DMS79 treated with DMSO at 0.1 percent for 48 hours (cell line): ENCODE data around the gene NPEPL1.
"Not testable (repeated sequence)": the region's sequence is repeated elsewhere in the genome, so short reads cannot be mapped to it uniquely, and the experiment has no call there.

Experiments used
- DNase-seq: peaks from one replicate; lab custom pipeline; 2025; lab: John Stamatoyannopoulos, UW

NPEPL1 gene

DNA sequence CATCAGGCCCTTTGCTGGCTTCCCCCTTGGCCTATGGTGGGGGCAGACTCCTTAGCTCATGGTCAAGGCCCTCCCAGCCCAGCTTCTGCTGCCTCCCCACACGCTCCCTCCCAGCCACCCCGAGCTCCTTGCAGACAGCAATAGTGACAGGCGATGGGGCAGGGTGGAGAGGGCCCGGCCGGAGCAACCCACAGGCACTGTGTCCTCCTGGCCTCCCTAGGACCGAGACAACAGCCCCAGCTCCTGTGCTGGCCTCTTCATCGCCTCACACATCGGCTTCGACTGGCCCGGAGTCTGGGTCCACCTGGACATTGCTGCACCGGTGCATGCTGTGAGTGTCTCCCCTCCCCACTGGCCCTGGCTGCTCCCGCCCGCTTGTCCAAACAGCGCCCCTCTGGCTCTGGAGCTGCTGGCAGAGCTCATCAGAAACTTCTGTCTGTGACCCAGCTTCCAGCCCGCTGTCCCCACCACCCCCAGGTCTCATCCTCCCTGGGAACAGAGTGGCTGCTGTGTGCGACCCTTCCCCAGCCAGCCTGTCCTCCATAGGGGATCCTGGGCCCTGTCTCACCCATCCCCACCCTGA lies 21.8 kb downstream of the NPEPL1 start:
- DNase-seq, result no peak

DNA sequence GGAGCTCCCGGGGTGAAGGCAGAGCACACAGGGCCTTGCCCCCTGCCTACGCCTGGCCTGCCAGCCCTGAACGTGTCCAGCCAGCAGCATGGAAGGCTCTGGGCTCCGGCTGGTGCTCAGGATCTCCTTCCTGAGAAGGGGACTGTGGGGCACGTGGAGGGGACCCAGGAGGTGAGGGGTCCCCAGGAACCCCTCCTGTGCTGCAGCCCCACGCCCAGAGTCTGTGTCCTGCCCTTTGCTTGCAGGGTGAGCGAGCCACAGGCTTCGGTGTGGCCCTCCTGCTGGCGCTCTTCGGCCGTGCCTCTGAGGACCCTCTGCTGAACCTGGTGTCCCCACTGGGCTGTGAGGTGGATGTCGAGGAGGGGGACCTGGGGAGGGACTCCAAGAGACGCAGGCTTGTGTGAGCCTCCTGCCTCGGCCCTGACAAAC lies 22.3 kb downstream of the NPEPL1 start:
- no peak for DNase-seq

DNA sequence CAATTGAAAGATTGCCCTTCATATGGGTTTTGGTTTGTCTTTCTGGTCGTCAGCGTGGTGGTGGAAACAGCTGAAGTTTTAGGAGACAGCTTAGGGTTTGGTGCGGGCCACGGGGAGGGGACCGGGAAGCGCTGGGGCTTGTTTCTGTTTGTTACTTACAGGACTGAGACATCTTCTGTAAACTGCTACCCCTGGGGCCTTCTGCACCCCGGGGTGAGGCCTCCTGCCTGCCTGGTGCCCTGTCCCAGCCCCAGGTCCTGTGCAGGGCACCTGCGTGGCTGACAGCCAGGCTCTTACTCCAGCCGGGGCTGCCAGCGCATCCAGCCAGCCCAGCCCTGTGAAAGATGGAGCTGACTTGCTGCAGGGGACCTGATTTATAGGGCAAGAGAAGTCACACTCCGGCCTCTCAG lies 22.8 kb downstream of the NPEPL1 start:
- no peak for DNase-seq

DNA sequence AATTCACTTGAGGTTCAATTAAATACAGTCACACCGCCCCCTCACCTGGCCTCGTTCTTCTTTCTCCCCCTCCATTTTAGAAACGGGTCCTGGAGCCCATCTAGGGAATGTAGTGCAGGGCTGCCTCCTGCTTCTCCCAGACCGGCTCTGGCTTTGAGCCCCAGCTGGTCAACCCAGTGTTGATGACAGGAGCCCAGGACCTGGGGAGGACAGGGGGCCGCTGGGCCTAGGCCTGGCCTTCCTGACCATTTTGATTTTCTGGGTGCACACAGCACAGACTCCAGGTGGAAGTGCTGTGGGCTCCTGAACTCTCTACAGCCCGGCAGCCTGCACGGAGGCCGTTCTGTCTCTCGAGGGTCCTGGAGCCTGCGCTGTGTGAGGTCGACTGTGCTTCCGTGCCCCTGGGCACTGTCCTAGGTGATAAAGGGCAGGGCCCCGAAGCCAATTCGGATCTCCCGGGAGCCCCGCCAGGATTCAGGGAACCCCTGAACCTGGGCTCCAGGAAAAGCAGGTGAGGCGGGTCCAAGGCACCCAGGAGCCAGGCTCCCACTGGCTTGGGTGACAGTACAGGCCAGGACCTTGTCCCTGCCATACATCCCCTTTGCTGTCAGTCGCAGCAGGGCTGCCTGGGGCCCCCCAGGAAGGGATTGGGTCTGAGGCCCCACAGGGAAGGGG lies 23.3 kb downstream of the NPEPL1 start:
- DNase-seq, result no peak

DNA sequence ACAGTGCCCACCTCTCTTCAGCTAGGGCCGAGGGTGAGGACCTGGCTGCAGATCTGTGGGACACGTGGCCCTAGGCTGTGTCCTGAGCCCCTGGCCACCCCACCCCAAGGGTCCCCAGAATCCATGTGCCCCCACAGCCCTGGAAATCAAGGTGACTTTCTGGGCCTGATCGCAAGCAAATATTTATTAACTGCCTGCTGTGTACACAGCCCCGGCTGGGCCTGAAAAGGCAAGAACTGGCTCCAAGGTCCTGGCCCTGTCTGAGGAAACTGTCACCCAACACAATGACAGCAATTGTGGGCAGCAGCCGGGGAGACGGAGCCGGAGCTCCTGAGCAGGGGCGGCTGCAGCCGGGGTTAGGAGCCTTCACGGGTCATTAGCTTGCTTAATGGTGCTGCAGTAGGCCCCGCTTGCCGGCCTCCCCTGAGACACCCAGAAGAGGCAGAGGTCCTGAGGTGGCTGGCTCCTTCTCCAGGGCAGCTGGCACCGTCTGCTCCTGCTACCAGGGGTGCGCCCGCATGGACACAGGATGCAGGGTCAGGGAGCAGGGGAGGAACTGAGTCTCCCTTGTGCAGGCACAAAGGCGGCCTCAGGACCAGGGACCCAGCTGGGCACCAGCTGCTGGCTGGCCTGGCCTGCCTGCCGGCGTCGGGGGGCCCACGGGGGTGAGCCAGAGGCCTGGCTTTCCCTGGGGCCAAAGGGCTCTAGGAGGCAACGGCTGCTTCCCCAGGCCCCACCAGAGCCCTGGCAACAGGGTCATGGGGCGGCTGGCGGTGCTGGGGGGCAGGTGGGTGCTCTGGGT lies 24.1 kb downstream of the NPEPL1 start:
- peak; percentile 13 for DNase-seq

DNA sequence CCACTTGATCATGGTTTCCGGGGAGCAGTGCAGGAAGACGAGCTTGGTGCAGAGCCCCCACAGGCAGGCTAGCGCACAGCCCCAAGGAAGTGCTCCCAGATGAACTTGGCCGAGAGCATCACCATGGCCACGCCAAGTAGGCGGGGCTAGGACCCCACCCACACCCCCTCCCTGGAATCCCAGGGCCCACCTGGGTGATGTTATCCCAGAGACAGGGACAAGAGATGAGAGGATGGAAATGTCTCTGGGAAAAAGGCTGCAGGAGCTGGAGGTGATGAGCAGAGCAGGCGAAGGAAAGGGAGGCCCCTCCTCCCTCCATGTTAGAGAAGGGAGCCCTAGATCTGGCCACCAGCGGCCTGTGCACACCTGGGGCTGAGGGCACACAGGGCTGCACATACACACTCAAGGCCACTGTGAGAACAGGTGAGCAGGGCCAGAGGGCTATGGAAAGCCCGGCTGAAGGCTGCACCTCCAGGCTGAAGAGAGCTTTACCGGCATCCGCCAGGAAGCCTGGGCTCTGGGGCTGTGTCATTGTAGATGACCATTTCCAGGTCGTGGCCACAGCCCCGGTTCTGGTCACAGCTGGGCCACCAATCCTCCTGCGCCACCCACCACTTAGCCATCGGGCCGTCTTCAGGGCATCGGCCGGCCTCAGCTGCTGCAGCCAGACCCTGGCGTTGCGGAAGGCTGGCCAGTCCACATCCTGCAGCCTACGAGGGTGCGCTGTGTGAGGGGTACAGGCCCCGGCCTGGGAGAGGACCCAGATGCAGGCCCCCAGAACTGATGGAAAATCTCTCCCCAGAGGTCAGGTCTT lies 24.9 kb downstream of the NPEPL1 start:
- DNase-seq, result no peak

DNA sequence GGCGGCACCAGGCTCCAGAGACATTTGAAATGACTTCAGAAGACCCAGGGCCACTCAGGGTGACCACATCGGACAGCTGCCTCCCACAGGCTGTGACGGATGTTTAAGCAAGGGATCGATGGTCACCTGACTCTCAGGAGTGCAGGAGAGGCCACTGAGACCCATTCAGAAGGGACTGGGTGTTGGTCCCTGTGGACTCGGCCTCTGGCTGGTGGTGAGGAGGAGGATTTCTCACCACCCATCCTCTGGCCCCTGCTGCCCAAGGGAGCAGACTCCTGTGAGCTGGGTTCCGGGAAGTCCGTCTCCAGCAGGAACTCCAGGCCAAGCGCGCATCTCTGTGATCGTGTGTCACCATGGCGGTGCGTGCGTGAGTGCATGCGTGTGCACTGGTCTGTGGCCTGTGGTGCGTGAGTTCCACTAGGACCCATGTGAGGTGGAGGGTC lies 25.5 kb downstream of the NPEPL1 start:
- no peak for DNase-seq

DNA sequence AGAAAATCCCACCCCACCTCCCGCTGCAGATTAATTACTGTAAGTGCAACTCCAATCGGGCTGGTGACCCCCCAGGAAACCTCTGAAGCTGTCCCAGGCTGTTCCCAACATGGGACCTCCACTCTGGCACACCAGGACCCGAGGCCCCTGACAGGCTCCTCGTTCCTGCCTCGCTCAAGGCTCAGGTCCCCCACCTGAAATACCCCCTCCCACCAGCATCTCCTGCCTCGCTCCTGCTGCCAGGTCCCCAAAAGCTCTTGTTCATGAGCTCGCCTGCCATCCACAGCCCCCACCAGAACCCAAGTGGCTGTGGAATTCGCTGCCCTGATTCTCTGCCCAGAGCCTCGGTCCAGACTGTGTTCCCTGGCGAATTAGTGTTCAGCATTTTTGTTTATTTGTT lies 26.1 kb downstream of the NPEPL1 start:
- no peak for DNase-seq

DNA sequence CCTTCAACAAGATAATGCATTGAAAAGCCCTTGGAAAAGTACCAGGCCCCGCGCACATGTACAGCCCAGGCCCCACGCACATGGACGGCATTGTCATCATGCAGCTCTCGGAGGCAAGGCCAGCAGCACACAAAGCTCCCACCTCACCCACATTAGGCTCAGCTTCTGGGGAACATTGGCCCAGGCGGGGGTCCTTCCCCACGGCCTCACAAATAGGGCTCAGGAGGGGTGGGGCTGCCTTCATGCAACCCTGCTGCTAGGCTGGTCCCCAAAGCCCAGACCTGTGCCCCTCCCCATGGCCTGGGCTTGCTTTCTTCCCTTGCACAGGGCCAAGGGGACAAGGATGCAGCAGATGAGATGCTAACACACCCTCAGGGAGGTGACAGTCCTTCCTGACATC lies 26.7 kb downstream of the NPEPL1 start:
- no peak for DNase-seq

DNA sequence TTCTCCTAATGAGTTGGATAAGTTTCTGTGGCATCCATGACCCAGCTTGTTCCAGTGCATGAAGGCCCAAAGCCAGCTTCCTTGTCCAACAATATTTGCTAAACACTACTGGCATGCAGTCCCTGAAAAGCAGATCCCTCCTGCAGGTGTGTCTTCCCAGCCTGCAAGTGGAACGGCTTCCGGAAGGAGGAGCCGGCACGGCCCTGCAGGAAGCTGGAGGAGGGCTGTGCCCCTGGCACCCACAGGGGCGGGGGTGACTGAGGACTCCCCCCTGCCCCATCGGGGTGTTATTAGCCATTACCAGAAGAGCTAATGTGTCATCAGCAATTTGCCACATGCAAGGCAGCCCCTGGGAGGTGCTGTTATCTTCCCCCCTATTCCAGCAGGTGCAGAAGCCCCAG lies 27.4 kb downstream of the NPEPL1 start:
- no peak for DNase-seq

DNA sequence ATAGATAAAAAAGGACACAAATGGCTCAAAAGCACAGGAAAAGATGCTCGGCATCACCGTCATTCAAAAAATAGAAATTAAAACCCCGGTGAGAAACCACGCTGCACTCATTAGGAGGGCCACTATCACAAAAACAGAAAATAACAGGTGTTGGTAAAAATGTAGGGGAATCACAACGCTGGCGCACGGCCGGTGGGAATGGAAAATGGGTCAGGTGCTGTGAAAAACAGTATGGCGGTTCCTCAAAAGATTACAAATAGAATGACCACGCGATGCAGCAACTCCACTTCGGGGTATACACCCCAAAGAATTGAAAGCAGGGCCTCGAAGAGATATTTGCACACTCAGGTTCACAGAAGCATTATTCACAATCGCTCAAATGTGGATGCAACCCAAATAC lies 28.3 kb downstream of the NPEPL1 start:
- DNase-seq, result no peak

DNA sequence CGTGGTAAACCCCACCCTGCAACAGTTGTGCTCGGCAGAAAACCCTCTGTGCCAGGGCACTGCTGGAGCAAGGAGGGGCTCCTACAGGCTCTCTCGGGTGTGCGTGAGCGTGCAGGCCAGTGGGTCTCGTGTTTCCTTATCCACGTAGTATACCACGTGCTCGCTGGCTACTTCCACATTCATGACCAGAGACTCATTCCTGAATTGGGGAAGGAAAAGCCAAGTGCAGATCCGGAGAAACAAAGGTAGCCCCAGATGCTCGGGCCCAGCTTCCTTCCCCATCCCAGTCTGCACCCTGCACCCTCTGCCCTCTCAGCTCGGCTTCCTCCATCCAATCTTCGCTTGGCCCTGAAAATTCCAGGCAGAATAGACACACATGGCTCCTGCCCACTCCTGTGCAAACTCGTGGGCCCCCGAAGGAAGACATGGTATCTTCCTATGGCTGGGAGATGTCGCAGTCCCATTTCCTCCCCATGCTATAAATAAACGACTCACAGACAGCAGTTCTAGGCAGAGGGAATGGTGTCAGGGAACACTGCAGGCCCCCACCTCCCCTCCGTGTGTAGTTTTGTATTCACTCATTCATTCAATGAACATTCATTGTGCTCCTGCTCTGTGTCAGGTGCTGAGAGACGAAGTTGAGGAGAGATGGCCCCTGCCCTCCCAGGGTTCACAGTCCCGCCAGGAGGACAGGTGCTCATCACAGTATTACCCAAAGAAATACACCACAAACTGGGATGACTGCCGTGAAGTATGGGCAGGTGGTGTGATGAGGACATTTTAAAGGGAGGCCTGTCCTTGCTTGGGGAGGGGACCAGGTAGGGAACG lies 29.6 kb downstream of the NPEPL1 start:
- no peak for DNase-seq

DNA sequence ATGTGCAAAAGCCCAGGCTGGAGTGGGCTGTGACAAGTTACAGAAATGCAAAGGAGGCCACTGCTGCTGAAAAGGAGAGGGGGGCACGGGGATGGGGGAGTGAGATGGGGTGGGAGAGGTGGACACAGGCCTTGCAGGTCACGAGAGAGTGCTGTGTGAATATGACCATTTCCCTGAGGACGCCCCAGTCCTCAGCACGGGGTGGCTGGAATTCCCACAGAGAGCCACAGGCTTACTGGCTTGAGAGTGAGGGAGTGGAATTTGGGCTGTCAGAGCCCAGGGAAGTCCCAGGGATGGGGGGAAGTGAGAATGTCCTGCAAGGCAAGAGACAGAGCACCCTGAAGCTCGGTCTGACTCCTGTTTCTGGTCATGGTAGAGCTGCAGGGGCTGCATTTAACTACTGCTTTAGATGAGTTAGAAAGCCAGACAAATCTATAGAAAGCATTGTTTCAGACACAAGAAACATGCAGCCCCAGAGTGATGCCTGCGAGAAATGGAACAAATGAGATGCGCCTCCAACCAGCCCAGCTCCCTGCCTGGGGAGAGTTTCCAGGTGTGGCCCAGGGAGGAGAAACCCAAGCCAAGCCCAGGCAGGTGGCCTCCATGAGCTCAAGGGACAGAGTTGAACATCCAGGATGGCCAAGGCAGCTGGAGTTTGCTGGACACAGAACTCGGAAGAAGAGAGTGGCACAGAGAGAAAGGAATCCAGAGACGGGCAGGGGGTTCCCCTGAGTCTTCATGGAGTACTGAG lies 30.5 kb downstream of the NPEPL1 start:
- DNase-seq, result no peak

DNA sequence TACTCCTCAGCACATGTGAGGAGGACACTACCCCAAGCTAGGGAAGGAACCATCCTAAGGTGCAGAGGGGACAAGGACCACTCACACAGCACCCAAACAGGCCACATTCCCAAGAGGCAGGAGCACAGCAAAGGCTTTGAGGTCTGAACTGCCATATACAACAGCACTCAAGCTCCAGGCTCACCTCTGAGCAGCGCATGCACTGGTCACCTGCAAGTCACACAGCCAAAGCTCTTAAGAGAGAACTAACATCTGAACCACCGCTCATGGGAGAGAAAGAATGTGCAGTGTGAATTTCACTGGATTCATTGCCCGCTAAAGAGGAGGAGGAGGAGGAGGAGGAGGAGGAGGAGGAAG lies 31.0 kb downstream of the NPEPL1 start:
- DNase-seq, result no peak

DNA sequence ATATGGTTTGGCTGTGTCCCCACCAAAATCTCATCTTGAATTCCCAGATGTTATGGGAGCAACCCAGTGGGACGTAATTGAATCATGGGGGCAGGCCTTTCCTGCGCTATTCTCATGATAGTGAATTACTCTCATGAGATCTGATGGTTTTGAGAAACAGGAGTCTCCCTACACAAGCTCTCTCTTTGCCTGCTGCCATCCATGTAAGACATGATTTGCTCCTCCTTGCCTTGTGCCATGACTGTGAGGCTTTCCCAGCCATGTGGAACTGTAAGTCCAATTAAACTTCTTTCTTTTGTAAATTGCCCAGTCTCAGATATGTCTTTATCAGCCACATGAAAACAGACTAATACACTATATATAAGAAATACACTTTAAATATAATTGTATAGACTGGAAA lies 33.6 kb downstream of the NPEPL1 start:
- DNase-seq, result not testable (repeated sequence)

DNA sequence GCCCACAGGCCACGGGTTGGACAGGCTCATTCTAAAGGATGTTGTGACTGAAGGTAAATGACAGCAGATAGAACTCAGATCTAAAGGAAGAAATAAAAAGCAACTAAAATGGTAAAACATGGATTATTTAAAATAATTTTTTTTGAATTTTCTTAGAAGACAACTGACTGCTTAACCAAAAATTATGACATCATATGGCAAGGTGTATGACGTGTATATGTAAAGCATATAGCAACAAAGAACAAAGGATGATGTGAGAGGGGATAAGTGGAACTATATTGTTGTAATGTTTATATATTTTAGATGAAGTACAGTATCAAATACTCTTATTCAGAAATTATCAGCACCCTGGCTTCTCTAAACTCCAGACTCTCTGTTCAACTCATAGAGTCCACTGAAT lies 38.6 kb downstream of the NPEPL1 start:
- no peak for DNase-seq

DNA sequence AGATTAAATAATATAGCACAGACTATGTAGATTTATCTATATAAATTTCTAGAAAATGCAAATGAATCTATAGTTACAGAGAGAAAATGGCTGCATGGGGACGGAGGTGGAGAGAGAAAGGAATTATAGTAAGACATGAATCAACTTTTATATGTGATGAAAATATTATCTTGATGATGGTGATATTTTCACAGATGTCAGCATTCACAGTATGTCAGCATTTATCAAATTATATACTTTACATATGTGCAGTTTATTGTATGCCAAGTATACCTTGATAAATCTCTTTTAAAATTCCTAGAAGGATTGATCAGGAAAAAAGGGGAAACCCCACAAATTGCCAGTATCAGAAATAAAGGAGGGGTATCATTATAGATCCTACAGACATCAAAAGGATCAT lies 44.6 kb downstream of the NPEPL1 start:
- no peak for DNase-seq

DNA sequence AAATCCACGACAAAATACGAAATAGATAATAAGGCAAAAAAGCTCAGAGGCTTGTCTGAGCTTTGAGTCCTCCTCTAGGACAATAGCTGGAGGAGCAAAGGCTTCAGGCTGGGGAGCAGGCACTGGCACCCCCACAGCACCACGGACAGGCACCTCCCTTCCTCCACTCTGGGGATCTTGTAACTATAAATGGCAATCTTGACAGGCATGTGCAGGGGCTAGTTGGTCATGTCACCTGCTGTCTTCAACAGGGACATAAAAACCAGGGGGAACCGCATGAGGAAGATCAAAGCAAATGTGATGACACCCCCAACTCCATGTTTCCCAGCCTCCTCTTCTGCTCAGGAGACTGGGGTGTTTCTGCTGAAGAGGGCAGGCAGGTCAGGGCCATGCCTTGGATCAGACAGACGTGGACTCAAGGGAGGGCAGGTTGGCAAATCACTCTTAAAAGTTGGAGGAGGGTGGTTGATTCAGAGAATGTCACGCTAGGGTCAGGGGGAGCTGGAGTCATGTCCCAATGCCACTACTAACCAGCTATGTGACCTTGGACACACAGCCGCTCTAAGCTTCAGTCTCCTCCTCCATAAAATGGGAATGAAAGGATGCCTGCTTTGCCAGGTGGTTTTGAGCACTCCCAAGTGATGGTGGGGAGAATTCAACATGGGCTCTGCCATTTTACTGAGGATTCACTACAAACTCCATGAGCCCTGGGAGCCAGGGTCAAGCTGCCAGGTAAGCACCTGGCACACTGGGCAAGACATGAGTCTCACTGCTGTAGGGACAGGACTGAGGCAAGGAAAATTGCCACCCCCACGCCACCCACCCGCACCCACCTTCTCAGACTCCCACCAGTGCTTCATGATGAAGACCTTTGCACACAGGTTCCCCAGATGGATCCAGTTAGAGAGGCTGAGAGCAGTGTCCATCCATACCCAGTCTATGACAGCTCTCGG lies 48.0 kb downstream of the NPEPL1 start:
- DNase-seq, result no peak

DNA sequence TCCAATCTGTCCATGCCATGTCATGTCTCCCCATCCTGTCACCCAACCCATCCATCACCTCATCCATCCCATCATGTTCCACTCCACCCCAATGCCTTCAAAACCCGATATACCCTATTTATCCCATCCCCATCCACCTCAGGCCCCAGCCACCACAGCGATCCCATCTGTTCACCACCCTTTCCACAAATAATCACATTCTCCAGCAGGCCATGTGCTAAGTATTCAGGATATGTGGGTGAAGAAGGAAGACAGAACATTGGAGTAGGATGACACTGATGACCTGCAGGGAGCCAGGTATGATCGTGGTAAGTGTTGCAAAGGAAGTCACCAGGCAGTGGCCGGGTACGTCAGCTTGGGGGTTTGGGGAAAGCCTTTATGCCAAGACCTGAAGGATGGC lies 48.8 kb downstream of the NPEPL1 start:
- no peak for DNase-seq
